ENCODE data around the gene IMMP2L.
"Not testable (repeated sequence)": the region's sequence is repeated elsewhere in the genome, so short reads cannot be mapped to it uniquely, and the experiment has no call there.

The IMMP2L gene

DNA sequence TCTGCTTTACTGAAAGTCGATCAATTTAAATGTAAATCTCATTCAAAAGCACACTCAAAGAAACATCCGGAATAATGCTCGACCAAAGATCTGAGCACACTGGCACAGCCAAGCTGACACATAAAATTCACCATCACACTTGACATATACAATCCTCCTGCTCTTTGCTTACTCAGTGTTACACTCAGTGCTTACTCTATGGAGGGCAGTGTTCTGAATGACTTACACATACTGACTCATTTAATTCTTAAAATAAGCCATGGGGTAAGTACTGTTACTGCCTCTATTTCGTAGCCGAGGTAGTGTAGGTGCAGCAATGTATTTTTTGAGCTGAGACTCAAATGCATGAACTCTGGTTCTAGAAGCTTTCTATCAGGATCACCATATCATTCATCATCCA, 892.9 kb downstream of the IMMP2L start:
- TF ChIP-seq, protein P1, sequence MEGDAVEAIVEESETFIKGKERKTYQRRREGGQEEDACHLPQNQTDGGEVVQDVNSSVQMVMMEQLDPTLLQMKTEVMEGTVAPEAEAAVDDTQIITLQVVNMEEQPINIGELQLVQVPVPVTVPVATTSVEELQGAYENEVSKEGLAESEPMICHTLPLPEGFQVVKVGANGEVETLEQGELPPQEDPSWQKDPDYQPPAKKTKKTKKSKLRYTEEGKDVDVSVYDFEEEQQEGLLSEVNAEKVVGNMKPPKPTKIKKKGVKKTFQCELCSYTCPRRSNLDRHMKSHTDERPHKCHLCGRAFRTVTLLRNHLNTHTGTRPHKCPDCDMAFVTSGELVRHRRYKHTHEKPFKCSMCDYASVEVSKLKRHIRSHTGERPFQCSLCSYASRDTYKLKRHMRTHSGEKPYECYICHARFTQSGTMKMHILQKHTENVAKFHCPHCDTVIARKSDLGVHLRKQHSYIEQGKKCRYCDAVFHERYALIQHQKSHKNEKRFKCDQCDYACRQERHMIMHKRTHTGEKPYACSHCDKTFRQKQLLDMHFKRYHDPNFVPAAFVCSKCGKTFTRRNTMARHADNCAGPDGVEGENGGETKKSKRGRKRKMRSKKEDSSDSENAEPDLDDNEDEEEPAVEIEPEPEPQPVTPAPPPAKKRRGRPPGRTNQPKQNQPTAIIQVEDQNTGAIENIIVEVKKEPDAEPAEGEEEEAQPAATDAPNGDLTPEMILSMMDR (IDR thresholded peaks at IDR 0.05; ENCODE audit: borderline replicate concordance, insufficient read depth, low read depth, low read length) = no peak
- H3K4me3 ChIP-seq (ENCODE audit: low read depth, low read length) = no peak overlapping the region

DNA sequence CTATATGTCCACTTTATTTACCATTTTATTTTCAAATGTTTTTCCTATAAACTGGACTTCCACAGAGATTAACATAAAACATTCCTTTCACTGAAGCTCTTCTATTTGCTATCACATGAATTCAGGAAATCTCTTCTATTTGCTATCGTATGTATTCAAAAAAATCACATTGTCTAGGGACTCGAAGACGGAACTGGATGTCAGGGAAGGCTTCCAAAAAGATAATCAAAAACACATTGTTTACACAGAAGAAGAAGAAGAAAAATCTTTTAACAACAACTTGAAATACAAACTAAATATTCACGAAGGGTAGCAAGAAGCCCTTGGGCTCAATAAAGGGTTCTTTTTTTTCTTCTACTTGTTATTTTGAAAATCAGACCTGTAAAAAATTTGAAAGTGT, 897.5 kb downstream of the IMMP2L start:
- TF ChIP-seq, protein P1 (IDR thresholded peaks at IDR 0.05; ENCODE audit: borderline replicate concordance, insufficient read depth, low read depth, low read length) = no peak
- H3K4me3 ChIP-seq (ENCODE audit: low read depth, low read length) = no peak overlapping the region

DNA sequence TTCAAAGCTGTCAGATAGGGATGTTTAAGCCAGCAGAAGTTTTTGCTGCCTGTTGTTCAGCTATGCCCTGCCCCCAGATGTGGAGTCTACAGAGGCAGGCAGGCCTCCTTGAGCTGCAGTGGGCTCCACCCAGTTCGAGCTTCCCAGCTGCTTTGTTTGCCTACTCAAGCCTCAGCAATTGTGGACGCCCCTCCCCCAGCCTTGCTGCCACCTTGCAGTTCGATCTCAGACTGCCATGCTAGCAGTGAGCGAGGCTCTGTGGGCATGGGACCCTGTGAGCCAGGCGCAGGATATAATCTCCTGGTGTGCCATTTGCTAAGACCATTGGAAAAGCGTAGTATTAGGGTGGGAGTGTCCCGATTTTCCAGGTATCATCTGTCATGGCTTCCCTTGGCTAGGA, 901.7 kb downstream of the IMMP2L start:
- H3K4me3 ChIP-seq (ENCODE audit: low read depth, low read length) = not testable (repeated sequence)

DNA sequence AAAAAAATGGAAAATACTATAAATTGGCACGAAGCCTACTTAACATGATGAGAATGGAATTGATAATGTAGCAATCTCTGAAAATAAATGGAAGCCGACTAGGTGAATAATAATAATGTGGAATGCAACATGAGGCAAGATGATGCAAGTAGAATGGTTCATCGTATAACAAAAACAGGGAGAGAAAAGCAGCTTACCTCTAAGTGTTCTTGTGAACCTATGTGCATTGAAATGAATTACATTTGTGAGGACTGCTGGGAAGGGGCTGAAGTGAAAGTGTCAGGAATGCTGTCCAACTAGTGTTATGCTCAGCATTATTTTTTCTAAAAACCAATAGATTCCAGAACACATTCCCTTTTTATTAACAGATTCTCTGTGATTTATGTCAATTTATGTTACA, 912.0 kb downstream of the IMMP2L start:
- H3K4me3 ChIP-seq (ENCODE audit: low read depth, low read length) = no peak overlapping the region
- TF ChIP-seq, protein P1 (IDR thresholded peaks at IDR 0.05; ENCODE audit: borderline replicate concordance, insufficient read depth, low read depth, low read length) = no peak

DNA sequence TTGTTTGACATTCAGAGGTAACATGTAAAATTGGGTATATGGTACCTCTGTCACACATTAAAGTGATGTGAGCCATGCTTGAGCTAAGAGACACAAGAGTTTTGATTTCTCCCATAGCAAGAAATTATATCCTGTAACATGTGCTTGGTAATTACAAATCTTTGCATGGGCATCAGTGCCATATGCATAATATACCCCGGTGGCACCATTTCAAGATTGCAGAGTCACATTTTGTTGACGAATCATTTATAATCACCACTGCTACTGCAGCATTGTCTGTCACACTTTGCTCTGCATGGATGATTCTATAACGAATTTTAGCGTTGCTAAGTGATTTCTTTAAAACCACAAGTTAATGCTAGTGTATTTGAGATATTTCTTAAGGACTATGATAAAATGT, 915.0 kb downstream of the IMMP2L start:
- no peak overlapping the region for H3K4me3 ChIP-seq (ENCODE audit: low read depth, low read length)
- TF ChIP-seq, protein P1 (IDR thresholded peaks at IDR 0.05; ENCODE audit: borderline replicate concordance, insufficient read depth, low read depth, low read length) = no peak

DNA sequence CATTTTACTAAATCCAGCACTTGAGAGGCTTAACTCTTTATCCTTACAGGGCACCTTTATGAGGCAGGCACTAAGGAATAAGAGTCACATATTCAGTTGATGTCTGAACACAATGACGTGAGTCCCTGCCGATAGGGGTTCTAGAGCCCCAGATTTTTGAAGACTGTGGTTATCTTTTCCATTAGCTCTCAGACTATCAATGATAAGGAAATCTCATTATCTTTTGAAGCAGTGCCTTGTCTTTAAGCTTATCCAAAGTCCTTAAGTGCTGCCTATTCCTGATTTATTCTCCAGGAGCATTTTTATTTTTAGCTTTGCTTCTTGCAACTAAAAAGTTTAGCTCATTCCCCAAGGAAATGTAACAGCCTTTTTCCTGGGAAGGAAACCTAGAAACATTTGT, 915.5 kb downstream of the IMMP2L start:
- H3K4me3 ChIP-seq (ENCODE audit: low read depth, low read length) = no peak overlapping the region
- TF ChIP-seq, protein P1 (IDR thresholded peaks at IDR 0.05; ENCODE audit: borderline replicate concordance, insufficient read depth, low read depth, low read length) = no peak

DNA sequence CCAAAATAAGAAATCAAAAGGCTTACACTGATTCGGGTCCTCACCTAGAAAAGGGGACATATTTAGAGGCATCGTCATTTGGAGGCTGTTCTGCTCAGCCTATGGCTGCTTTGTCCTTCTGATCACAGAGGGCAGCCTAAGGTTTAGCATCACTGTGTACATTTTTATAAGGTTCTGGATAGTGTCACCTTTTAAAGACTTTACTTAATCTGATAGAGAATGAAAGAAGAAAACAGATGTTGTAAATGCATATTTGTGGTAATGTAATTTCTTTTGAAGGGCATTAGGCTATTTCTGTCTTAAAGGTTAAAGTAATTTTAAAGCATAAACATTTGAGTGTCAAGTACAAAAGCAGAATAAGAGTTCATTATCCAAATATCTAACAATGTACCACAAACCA, 916.7 kb downstream of the IMMP2L start:
- H3K4me3 ChIP-seq (ENCODE audit: low read depth, low read length) = no peak overlapping the region

More for the DNA sequence above, 916.7 kb downstream of the IMMP2L start:
- TF ChIP-seq, protein P1 (IDR thresholded peaks at IDR 0.05; ENCODE audit: borderline replicate concordance, insufficient read depth, low read depth, low read length) = no peak

Measured in GM12875 (cell line).